AG04450 (cell line): Measurements from ENCODE around the gene KPNA6. TPM values are rescaled to one million over a fixed set of nuclear protein-coding genes. Genes with fewer than 3 reads are reported as not detected.

Experiments
- CTCF ChIA-PET: fragments of 300-600, 350-600 bp; formaldehyde crosslinking; extraction: SDS; loops from one replicate; lab custom pipeline; 2022; ENCODE audit warnings: antibody characterized with exemption, inconsistent platforms; lab: Charles Lee
- POLR2A ChIA-PET: fragments of 350-600 bp; formaldehyde crosslinking; extraction: SDS; loops from one replicate; lab custom pipeline; 2021; ENCODE audit warnings: antibody characterized with exemption, inconsistent platforms; lab: Yijun Ruan, JAX
- DNase-seq: peaks from one replicate; pipeline ENCODE4 v3.0.0-alpha.2; 2011; ENCODE audit warnings: low read depth, low spot score
- H3K27ac ChIP-seq: one replicate; pipeline ENCODE4 v1.5.1; 2012; ENCODE audit warnings: low read depth, low read length, control low read depth
- H3K27me3 ChIP-seq: one replicate; pipeline ENCODE4 v1.6.0; 2012; ENCODE audit warnings: low read length; ENCODE audit not compliant: control insufficient read depth, insufficient read depth
- H3K4me3 ChIP-seq: 2 replicates; pipeline ENCODE4 v1.5.1; 2011; ENCODE audit warnings: mild to moderate bottlenecking, low read depth, low read length, control low read depth
- H3K9me3 ChIP-seq: 2 replicates; pipeline ENCODE4 v1.5.1; 2012; ENCODE audit warnings: low read length; ENCODE audit not compliant: control insufficient read depth, insufficient read depth
- polyA plus RNA-seq: library from polyadenylated mRNA; depleted of rRNA; stranded (reverse); fragments of >200 nt; gene quantifications from 2 replicates; pipeline ENCODE4 v1.2.3, GENCODE V29; 2011
- TF ChIP-seq, protein P1 (sequence below): IDR thresholded peaks from 2 replicates; pipeline ENCODE4 v1.5.1; 2011; ENCODE audit warnings: low read depth, low read length, control low read depth, inconsistent platforms

The KPNA6 gene
- polyA plus RNA-seq, 1 experiment: 45.9 TPM

DNA sequence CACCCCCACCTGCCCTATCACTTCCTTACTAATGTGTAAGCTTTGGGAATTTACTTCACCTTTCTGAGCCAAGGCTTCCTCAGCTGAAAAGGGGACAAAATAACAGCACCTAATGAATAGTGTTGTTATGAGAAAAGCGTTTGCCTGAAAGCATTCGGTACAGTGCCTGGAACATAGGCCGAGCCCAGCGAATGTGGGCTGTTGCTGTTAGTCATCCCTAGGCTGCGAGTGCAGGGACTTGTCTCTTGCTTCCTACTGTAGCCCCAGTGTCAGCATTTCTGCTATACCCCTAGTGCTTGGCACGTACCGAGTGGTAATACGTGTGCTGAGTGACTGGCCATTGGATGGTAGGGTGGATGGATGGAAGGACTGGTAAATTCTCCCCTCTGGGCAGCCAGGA, 16.7 kb upstream of the KPNA6 start:
- TF ChIP-seq, protein P1, sequence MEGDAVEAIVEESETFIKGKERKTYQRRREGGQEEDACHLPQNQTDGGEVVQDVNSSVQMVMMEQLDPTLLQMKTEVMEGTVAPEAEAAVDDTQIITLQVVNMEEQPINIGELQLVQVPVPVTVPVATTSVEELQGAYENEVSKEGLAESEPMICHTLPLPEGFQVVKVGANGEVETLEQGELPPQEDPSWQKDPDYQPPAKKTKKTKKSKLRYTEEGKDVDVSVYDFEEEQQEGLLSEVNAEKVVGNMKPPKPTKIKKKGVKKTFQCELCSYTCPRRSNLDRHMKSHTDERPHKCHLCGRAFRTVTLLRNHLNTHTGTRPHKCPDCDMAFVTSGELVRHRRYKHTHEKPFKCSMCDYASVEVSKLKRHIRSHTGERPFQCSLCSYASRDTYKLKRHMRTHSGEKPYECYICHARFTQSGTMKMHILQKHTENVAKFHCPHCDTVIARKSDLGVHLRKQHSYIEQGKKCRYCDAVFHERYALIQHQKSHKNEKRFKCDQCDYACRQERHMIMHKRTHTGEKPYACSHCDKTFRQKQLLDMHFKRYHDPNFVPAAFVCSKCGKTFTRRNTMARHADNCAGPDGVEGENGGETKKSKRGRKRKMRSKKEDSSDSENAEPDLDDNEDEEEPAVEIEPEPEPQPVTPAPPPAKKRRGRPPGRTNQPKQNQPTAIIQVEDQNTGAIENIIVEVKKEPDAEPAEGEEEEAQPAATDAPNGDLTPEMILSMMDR: no peak
- ChIA-PET CTCF (interaction anchor here (0.7 kb wide), 1 partner anchor 42 kb away, joined by 7 read pairs; no protein-coding TSS in a partner anchor), POLR2A (interaction anchor here (0.6 to 1.9 kb wide), 2 partner anchors 17 to 93 kb away, joined by 6 to 7 read pairs; partner anchors contain the start of gene KPNA6)
- no peak overlapping the region for H3K27ac ChIP-seq
- no peak for DNase-seq
- no peaks in the 10 kb centered on the region for H3K27me3 ChIP-seq
- no peak overlapping the region for H3K4me3 ChIP-seq
- H3K9me3 ChIP-seq: no peaks in the 10 kb centered on the region; the same call in 1 of the 2 replicates

DNA sequence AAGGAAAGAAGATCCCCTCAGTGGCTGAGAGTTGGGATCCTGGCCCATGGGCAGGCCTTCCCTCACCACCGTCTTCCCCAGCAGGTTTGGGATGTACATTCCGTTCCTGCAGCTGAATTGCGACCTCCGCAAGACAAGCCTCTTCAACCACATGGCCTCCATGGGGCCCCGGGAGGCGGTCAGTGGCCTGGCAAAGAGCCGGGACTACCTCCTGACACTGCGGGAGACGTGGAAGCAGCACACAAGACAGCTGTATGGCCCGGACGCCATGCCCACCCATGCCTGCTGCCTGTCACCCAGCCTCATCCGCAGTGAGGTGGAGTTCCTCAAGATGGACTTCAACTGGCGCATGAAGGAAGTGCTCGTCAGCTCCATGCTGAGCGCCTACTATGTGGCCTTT, 16.3 kb upstream of the KPNA6 start:
- TF ChIP-seq, protein P1: no peak
- no peaks in the 10 kb centered on the region; the same call in 1 of the 2 replicates for H3K9me3 ChIP-seq
- CTCF ChIA-PET: interaction anchor here (0.7 kb wide), 1 partner anchor 42 kb away, joined by 7 read pairs; no protein-coding TSS in a partner anchor
- no peak overlapping the region for H3K27ac ChIP-seq
- H3K27me3 ChIP-seq: no peaks in the 10 kb centered on the region
- POLR2A ChIA-PET: no interaction called here
- no peak overlapping the region for H3K4me3 ChIP-seq
- no peak for DNase-seq

DNA sequence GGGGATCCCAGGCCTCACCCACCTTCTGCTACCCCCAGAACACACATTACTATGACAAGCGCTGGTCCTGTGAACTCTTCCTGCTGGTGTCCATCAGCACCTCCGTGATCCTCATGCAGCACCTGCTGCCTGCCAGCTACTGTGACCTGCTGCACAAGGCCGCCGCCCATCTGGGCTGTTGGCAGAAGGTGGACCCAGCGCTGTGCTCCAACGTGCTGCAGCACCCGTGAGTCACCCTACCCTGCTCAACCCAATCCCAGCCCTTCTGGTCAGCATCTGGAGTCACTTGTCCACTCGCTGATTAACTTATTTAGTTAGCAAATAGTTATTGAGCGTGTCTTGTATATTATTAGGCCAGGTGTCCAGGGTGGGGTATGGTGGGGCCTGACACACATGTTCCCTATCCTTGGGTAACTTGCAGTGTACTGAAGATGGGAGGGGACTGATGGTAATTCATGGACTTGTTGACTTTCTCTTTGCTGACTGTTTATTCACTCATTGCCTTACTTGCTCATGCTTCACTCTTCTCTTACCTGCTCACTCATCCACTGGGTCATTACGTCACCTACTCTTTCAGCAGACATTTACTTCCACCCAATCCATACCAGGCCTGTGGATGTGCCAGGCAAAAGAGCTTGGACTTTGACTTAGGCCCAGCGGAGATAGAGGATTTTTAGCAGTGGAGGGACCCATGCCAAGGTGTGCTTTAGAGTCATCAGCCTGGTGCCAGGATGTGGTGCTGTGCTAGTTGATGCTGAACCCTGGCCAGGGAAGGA, 12.9 kb upstream of the KPNA6 start:
- H3K9me3 ChIP-seq: no peaks in the 10 kb centered on the region; the same call in 1 of the 2 replicates
- H3K27me3 ChIP-seq: no peaks in the 10 kb centered on the region
- DNase-seq: no peak
- TF ChIP-seq, protein P1: no peak
- H3K4me3 ChIP-seq: no peak overlapping the region
- ChIA-PET CTCF (no interaction called here), POLR2A (no interaction called here)
- H3K27ac ChIP-seq: no peak overlapping the region

DNA sequence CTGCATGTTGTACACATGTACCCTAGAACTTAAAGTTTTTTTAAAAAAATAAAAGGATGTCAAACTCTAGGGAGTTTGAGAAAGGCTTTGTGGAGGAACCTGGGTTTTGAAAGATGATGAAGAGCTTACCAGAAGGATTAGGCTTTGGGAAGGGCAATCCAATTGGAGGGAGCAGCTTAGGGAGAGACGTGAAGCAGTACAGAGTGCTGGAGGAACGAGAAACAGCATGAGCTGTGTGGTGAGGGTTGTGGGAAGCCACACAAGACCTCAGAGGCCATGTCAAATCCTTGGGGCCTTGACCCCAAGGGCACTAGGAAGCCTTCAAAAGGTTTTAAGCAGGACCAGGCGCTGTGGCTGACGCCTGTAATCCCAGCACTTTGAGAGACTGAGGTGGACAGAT, 8.4 kb upstream of the KPNA6 start:
- TF ChIP-seq, protein P1: no peak
- no peaks in the 10 kb centered on the region; the same call in 1 of the 2 replicates for H3K9me3 ChIP-seq

DNA sequence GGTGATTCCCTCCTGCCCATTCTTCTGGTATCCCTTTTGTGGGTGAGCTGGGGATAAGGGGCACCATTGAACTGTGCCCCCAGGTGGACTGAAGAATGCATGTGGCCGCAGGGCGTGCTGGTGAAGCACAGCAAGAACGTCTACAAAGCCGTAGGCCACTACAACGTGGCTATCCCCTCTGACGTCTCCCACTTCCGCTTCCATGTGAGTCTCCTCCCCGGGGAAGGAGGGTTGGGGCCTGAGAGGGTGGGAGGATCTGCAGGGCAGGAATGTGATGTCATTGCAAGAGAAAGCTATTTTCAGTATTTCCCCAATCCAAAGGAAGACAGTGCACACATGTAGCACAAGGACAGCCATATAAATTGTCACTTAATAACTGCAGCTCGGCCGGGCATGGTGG, 7.5 kb upstream of the KPNA6 start:
- ChIA-PET CTCF (no interaction called here), POLR2A (interaction anchor here (2.0 kb wide), 2 partner anchors 27 to 79 kb away, joined by 9 read pairs; partner anchors contain the start of genes TMEM39B and TXLNA)
- no peak for DNase-seq
- no peak overlapping the region for H3K27ac ChIP-seq
- no peaks in the 10 kb centered on the region for H3K9me3 ChIP-seq
- TF ChIP-seq, protein P1: no peak
- no peak overlapping the region for H3K4me3 ChIP-seq
- H3K27me3 ChIP-seq: no peaks in the 10 kb centered on the region

More for the DNA sequence above, 8.4 kb upstream of the KPNA6 start:
- Histone ChIP-seq H3K27me3 (no peaks in the 10 kb centered on the region), H3K4me3 (no peak overlapping the region), H3K27ac (no peak overlapping the region)
- CTCF ChIA-PET: no interaction called here
- POLR2A ChIA-PET: no interaction called here
- DNase-seq: no peak
